GM10248 (cell line): ENCODE results near the gene CNKSR1.

Experiments used
- CTCF ChIA-PET: fragments of 300-600 bp; sonication (Branson Sonifier 250); formaldehyde crosslinking; extraction: SDS; loops from one replicate; lab custom pipeline; 2021; ENCODE audit warnings: antibody characterized with exemption; lab: Yijun Ruan, JAX
- POLR2A ChIA-PET: fragments of 350-650 bp; sonication (Branson Sonifier 250); formaldehyde crosslinking; extraction: SDS; loops from one replicate; lab custom pipeline; 2020; ENCODE audit warnings: antibody characterized with exemption; lab: Yijun Ruan, JAX
- DNase-seq: peaks from one replicate; pipeline ENCODE4 v3.0.0; 2012; ENCODE audit errors: extremely low spot score
- CTCF ChIP-seq: IDR thresholded peaks from 2 replicates; pipeline ENCODE4 v1.5.1; 2012; ENCODE audit warnings: mild to moderate bottlenecking, low read depth; ENCODE audit errors: extremely low read depth, missing control alignments, control extremely low read depth

CNKSR1 gene

DNA sequence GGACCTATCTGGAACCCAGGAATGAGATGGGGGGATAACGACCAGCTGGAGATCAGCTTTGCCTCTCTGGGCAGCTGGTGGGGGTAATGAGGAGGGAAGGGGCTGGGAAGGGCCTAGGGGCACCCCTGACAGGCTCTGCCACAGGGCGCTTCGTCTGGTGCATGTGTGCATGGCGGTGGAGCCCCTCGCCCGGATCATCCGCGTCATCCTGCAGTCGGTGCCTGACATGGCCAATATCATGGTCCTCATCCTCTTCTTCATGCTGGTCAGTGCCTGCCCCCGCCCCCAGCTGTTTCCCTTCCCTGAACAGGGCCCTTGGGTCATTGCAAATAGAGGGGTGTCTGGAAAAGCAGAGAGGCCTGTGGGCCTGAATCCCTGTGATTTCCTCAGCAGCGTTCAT is 20.5 kb downstream of the CNKSR1 start:
- no peak for TF ChIP-seq CTCF
- ChIA-PET POLR2A (no interaction called here), CTCF (interaction anchor here (0.8 kb wide), 2 partner anchors 28 to 36 kb away, joined by 3 to 4 read pairs; partner anchors contain the start of genes CEP85 and ZNF593)
- no peak for DNase-seq

DNA sequence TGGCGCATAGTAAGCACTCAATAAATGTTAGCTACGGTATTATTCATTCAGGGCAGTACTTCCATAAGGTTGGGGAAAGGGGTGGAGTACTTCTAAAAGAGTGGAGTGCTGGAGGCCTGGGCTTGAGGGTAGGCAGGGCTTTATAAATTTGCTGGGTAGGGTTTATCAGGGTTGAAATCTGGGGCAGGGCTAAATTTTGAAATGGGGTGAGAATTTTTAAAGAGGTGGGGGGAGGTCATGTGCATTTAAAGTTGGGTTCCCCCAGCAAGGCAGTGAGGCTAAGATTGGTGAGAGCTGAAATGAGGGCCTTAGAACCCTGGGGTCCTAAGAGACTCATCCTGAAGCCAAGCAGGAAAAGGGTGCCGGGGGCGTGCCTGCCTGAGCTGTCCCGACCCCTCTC is 23.1 kb downstream of the CNKSR1 start:
- DNase-seq, result no peak
- POLR2A ChIA-PET, result no interaction called here
- TF ChIP-seq CTCF, result no peak
- CTCF ChIA-PET, result interaction anchor here (2.4 kb wide), 1 partner anchor 34 kb away, joined by 9 read pairs; the partner anchor contains the start of gene CEP85

DNA sequence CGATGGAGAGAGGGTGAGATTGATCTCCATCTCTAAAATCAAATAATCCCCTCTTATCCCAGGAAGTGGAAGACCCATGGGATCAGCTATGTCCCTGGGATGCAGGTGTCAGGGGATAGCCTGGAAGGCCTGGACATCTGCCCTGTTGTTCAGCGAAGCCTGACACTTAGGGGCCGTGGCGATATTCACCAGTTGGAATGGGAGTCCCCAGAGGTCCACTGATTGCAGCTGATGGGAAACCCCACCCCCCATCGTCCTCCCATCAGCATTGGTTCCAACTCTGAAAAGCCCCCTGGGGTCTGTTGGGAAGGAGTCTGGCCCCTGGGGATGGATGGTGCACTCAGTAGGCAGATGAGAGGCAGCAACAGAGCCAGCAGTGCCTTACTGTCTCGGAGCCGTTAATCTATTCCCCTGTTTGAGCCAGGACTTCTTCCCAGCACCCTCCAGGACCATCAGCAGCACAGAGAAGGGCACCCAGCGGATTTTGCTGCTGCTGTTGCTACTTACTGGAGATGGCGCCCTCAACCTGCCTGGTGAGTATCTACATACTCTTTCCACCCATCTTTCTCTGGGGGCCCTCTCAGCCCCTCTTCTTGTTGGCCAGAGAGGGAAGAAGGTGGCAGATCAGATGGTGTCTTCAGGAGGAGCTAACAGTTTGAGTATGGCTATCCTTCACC is 26.5 kb downstream of the CNKSR1 start:
- DNase-seq, result no peak
- TF ChIP-seq CTCF, result no peak
- CTCF ChIA-PET, result interaction anchor here (0.6 to 2.0 kb wide), 8 partner anchors 8 to 213 kb away, joined by 3 to 7 read pairs (median 4); partner anchors contain the start of genes CATSPER4 and CEP85
- POLR2A ChIA-PET, result no interaction called here

DNA sequence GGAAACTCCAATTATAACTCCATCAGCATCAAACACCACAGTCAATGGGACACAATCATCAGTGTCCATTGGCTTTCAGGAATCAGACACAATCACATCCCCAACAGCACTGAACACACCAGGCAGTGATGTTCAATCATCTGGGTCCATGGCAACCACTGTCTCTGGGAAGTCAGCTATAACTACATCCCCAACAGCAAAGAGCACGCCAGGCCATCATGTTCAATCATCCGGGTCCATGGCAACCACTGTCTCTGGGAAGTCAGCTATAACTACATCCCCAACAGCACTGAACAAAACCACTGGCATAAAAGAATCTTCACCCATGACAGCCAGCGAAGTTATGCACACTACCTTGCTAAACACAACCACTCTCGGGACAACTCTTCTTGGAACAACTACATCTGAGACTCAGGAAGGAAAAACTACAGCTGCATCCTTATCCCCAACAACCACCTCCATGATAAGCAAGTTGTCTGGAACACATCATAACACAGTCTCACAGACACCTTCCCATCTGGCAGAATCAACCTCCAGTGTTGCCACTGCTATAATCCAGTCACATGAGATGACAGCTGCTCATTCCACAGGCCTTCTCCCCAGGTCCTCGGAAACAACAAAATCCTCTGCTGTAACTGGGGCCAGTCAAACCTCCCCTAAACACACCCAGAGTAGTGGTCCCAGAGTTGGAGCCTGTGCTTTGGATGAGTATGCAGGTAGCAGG is 33.0 kb downstream of the CNKSR1 start:
- ChIA-PET POLR2A (no interaction called here), CTCF (interaction anchor here (1.0 to 4.9 kb wide), 5 partner anchors 13 to 148 kb away, joined by 3 to 22 read pairs (median 3); partner anchors contain the start of genes CEP85 and ZNF593)
- TF ChIP-seq CTCF, result no peak
- no peak for DNase-seq

DNA sequence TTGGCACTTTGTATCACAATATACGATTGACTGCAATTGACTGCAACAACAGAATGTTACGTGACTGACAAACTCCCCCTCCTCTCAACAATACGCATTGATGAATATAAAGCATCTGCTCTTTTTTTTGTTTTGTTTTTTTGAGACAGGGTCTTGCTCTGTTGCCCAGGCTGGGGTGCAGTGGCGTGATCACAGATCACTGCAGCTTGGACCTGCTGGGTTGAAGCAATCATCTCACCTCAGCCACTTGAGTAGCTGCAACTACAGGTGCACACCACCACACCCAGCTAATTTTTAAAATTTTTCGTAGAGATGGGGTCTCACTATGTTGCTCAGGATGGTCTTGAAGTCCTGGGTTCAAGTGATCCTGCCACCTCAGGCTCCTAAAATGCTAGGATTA is 35.4 kb downstream of the CNKSR1 start:
- no peak for DNase-seq
- ChIA-PET POLR2A (no interaction called here), CTCF (interaction anchor here (0.9 to 4.9 kb wide), 4 partner anchors 10 to 35 kb away, joined by 3 to 22 read pairs (median 4); partner anchors contain the start of genes CEP85 and CNKSR1)
- no peak for TF ChIP-seq CTCF

DNA sequence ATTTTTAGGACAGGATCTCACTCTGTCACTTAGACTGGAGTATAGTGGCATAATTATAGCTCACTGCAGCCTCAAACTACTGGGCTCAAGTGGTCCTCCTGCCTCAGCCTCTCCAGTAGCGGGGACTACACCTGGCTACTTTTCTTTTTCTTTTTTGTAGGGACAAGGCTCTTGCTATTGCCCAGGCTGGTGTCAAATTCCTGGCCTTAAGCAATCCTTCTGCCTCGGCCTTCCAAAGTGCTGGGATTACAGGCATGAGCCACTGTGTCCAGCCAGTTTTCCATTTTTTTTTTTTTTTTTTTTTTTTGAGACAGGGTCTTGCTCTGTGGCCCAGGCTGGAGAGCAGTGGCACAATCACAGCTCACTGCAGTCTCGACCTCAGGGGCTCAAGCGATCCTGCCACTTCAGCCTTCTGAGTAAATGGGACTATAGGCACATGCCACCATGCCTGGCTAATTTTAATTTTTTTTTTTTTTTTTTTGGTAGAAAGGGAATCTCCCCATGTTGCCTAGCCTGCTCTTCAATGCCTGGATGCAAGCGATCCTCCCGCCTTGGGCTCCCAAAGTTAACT is 36.1 kb downstream of the CNKSR1 start:
- no peak for TF ChIP-seq CTCF
- ChIA-PET CTCF (interaction anchor here (1.4 to 4.9 kb wide), 2 partner anchors 11 to 20 kb away, joined by 4 to 22 read pairs; partner anchors contain the start of gene CEP85), POLR2A (no interaction called here)
- DNase-seq, result no peak
